Breast epithelium (tissue), 3 donors: ENCODE measurements around the gene CCDC17.

Source experiments
- CTCF ChIP-seq, 3 donors: fragments of 450-650 bp; IDR thresholded peaks; one replicate each; pipeline ENCODE4 v1.5.1; 2016 to 2017; ENCODE audit warnings: antibody characterized with exemption in 3 of 3, mild to moderate bottlenecking in 3 of 3, moderate library complexity in 3 of 3
- POLR2AphosphoS5 ChIP-seq, 3 donors: sonication (generic); formaldehyde crosslinking; IDR thresholded peaks; one replicate each; pipeline ENCODE4 v1.6.1; 2017; ENCODE audit warnings: antibody characterized with exemption in 3 of 3

GRCh38 chr1:45584351-45585109, 39.3 kb downstream of the CCDC17 start:
- TF ChIP-seq CTCF (IDR thresholded peaks at IDR 0.05) (no peak), POLR2AphosphoS5 (IDR thresholded peaks at IDR 0.05) (peak in 2 of 3 donors; percentile 51 to 76)
